Epithelial cell of proximal tubule (primary cell): ENCODE results near the gene COX5A. TPM values are rescaled to one million over a fixed set of nuclear protein-coding genes. Genes with fewer than 3 reads are reported as not detected.

ENCODE experiments used
- DNase-seq: peaks from one replicate; pipeline ENCODE4 v3.0.0-alpha.2; 2011; ENCODE audit warnings: low read depth
- H3K4me3 ChIP-seq: 2 replicates; pipeline ENCODE4 v1.5.1; 2011; ENCODE audit warnings: low read depth, mild to moderate bottlenecking, low read length
- total RNA-seq: library from RNA; depleted of rRNA; stranded (reverse); fragments of >200 nt; gene quantifications from 2 replicates; pipeline ENCODE4 v1.2.3, GENCODE V29; 2015
- TF ChIP-seq, protein P1 (sequence below): conservative IDR thresholded peaks from 2 replicates; pipeline ENCODE4 v1.5.1; 2012; ENCODE audit warnings: low read depth, mild to moderate bottlenecking, low read length

The COX5A gene
- total RNA-seq, 1 donor from 2014 or later: 123 TPM

DNA sequence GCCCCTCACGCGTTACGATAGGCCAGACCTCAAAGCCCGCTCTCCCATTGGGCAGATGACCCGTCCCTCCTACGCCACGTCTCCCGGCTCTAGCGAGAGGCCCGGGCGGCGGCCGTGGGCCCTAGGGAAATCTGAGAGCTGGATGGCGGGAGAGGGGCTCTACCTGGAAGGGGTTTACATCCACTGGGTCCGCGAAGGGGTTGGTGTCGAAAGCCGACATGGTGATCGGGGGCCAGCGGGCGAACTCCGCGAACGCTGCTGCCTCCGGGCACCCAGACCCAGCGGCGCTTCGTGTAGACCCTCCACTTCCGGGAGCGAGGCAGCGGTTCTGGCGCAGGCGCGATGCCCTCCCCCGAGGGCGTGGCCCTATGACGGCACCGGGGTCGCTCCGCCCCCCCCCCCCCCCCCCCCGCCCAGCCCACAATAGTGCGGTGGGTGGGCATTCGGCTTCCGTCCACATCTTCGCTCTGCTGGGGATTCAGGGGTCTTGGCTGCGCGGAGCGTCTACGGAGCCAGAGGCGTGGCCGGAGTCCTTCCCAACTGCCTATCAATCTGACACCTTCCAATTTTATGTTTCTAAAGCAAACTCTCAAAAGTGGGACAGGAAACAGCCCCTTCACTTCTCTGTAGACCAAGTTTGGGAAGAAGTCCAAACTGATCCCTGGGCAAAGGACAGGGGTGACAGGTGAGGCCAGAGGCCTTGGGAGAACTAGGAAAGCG lies 64.7 kb downstream of the COX5A start, which contains the start of gene SCAMP2:
SCAMP2 (minus strand) TSS at position 330 of the 720 bp plus-strand sequence; CDS start at position 220, 110 bp downstream.
- TF ChIP-seq, protein P1, sequence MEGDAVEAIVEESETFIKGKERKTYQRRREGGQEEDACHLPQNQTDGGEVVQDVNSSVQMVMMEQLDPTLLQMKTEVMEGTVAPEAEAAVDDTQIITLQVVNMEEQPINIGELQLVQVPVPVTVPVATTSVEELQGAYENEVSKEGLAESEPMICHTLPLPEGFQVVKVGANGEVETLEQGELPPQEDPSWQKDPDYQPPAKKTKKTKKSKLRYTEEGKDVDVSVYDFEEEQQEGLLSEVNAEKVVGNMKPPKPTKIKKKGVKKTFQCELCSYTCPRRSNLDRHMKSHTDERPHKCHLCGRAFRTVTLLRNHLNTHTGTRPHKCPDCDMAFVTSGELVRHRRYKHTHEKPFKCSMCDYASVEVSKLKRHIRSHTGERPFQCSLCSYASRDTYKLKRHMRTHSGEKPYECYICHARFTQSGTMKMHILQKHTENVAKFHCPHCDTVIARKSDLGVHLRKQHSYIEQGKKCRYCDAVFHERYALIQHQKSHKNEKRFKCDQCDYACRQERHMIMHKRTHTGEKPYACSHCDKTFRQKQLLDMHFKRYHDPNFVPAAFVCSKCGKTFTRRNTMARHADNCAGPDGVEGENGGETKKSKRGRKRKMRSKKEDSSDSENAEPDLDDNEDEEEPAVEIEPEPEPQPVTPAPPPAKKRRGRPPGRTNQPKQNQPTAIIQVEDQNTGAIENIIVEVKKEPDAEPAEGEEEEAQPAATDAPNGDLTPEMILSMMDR: no peak
- H3K4me3 ChIP-seq: peak within 1 kb of the TSS; percentile 94
- no peak for DNase-seq

DNA sequence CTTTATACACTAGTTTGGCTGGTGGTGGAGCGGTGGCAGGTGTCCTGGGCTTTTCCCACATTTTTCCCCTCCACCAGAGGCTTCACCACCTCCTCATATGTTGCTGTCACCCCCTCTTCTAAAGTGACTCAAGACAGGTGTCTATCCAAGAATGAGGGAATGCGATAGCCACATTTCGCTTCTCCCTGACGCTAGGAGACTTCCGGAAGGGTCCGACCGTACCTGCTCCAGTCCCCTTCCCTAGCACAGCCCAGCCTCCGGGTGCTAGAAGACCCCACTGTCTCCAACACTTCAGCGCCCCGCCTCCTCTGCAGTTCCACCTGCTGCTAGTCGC lies 65.2 kb downstream of the COX5A start:
- TF ChIP-seq, protein P1: no peak
- H3K4me3 ChIP-seq: peak overlapping the region; percentile 94
- no peak for DNase-seq

DNA sequence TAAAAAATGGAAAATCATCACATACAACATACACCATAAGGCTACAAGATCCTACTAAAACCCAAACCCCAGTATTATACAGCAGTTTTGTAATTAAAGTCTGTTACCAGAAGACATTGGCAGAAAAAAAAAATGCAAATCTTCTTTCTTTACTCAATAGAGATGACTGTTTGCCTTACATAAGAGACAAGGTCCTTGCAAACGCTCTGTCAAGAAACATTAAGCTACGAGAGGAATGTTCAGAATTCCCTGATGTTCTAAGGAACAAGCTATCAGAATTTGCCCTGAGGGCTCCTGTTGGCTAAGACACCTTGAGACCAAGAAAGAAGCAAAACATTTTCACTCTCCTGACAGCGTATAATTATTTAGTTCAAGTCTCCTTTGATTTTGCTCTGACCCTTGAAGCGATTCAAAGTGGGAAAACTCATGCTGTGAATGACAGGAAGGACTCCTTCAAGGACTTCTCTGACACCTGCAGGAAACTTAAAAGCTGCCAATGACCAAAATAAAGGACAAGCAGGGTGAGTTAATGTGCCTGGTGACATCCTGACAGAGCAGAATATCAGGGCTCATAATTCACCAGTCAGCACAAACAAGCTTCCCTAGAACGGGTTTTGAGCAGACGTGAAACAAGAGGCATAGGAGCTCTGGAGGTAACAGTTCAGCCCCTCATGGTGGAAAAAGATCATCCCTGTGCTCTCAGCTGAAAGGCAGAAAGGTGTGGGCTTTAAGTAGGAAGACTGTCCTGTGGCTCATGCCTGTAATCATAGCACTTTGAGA lies 67.2 kb downstream of the COX5A start:
- TF ChIP-seq, protein P1: no peak
- no peak overlapping the region for H3K4me3 ChIP-seq
- no peak for DNase-seq

Other genes starting within 250 kb of the COX5A start
- gene EDC3, start 242.0 kb downstream of the COX5A start, total RNA-seq: 11.0 and 12.8 TPM in 2 replicates
- gene CYP1A1, start 212.5 kb downstream of the COX5A start, total RNA-seq: 0.14 and 0.52 TPM in 2 replicates
- not detected in 2 replicates for gene CYP1A2, start 189.2 kb downstream of the COX5A start, total RNA-seq
- gene CSK, start 156.0 kb downstream of the COX5A start, total RNA-seq: 28.4 and 35.2 TPM in 2 replicates
- gene LMAN1L, start 125.2 kb downstream of the COX5A start, total RNA-seq: not detected in 2 replicates
- gene CPLX3, start 111.4 kb downstream of the COX5A start, total RNA-seq: not detected in 2 replicates
- 19.7 and 20.2 TPM in 2 replicates for gene ULK3, start 94.9 kb downstream of the COX5A start, total RNA-seq
- 39.3 and 58.9 TPM in 2 replicates for gene SCAMP2, start 64.7 kb downstream of the COX5A start, total RNA-seq
- 64.2 and 66.1 TPM in 2 replicates for gene MPI, start 48.0 kb downstream of the COX5A start, total RNA-seq
- 21.5 and 36.3 TPM in 2 replicates for gene FAM219B, start 31.2 kb downstream of the COX5A start, total RNA-seq
- gene RPP25, start 18.7 kb upstream of the COX5A start, total RNA-seq: 6.1 and 9.0 TPM in 2 replicates
- 4.7 and 19.5 TPM in 2 replicates for gene SCAMP5, start 57.5 kb upstream of the COX5A start, total RNA-seq
- gene PPCDC, start 85.5 kb upstream of the COX5A start, total RNA-seq: 26.1 and 39.7 TPM in 2 replicates